A673 (cell line): ENCODE measurements around the gene TOP3B. TPM values are rescaled to one million over a fixed set of nuclear protein-coding genes. Genes with fewer than 3 reads are reported as not detected.

Experiments
- BruUV-seq: library from RNA; stranded (reverse); fragments of 400-500 nt; replicated peaks from 2 replicates; lab custom pipeline; 2021; lab: Mats Ljungman, UMichigan
- CTCF ChIA-PET: fragments of 300-600 bp; sonication (Branson Sonifier 250); formaldehyde crosslinking; loops from one replicate; lab custom pipeline; 2022; ENCODE audit warnings: antibody characterized with exemption; lab: Charles Lee
- POLR2A ChIA-PET: fragments of 300-600 bp; sonication (Branson Sonifier 250); formaldehyde crosslinking; loops from one replicate; lab custom pipeline; 2022; ENCODE audit warnings: antibody characterized with exemption; ENCODE audit not compliant: low non-redundant PET; lab: Charles Lee
- DNase-seq: peaks from one replicate; pipeline ENCODE4 v3.0.0-alpha.2; 2015; ENCODE audit warnings: low spot score
- H3K27ac ChIP-seq: fragments of 200-600 bp; sonication (generic); 2 replicates; pipeline ENCODE4 v1.5.1; 2016; ENCODE audit warnings: mixed run types, low read depth, mild to moderate bottlenecking, mixed read lengths, antibody characterized with exemption, low read length; ENCODE audit not compliant: poor library complexity, severe bottlenecking
- H3K27me3 ChIP-seq: fragments of 200-600 bp; sonication (generic); replicated peaks from 2 replicates; pipeline ENCODE4 v1.6.1; 2017; ENCODE audit warnings: mixed run types, low read depth, mild to moderate bottlenecking, mixed read lengths, antibody characterized with exemption, low read length; ENCODE audit not compliant: insufficient read depth, poor library complexity
- H3K36me3 ChIP-seq: fragments of 200-600 bp; sonication (generic); 2 replicates; pipeline ENCODE4 v1.6.1; 2016; ENCODE audit warnings: mixed run types, mild to moderate bottlenecking, mixed read lengths, antibody characterized with exemption, low read length; ENCODE audit not compliant: insufficient read depth, poor library complexity, severe bottlenecking
- H3K4me1 ChIP-seq: fragments of 200-600 bp; sonication (generic); 2 replicates; pipeline ENCODE4 v1.6.1; 2017; ENCODE audit warnings: mixed run types, mild to moderate bottlenecking, mixed read lengths, antibody characterized with exemption, low read length; ENCODE audit not compliant: insufficient read depth, poor library complexity, severe bottlenecking
- H3K4me3 ChIP-seq: fragments of 200-600 bp; sonication (generic); 2 replicates; pipeline ENCODE4 v1.5.1; 2016; ENCODE audit warnings: low read depth, mixed run types, mild to moderate bottlenecking, mixed read lengths, low read length; ENCODE audit not compliant: poor library complexity, severe bottlenecking
- H3K9me3 ChIP-seq: fragments of 200-600 bp; sonication (generic); 2 replicates; pipeline ENCODE4 v1.6.1; 2016; ENCODE audit warnings: mixed run types, low read depth, mild to moderate bottlenecking, mixed read lengths, antibody characterized with exemption, low read length; ENCODE audit not compliant: poor library complexity, severe bottlenecking
- CTCF ChIP-seq: fragments of 300-800, 200-600 bp; sonication (generic); conservative IDR thresholded peaks from 2 replicates; pipeline ENCODE4 v1.5.1; 2017; ENCODE audit warnings: low read depth, mild to moderate bottlenecking, antibody characterized with exemption, low read length, moderate library complexity, mixed read lengths
- EZH2 ChIP-seq: fragments of 200-600 bp; sonication (generic); IDR thresholded peaks from 2 replicates; pipeline ENCODE4 v1.6.1; 2017; ENCODE audit warnings: borderline replicate concordance, low read depth, mild to moderate bottlenecking, mixed read lengths, antibody characterized with exemption, low read length; ENCODE audit not compliant: poor library complexity, severe bottlenecking
- intact Hi-C: fragments of 100-400 bp; cut with micrococcal nuclease; formaldehyde crosslinking; loops from one replicate; pipeline ENCODE4 v1.10.0; 2022; ENCODE audit not compliant: unreplicated experiment
- total RNA-seq: library from RNA; stranded (reverse); gene quantifications from 2 replicates; pipeline ENCODE4 v1.2.3, GENCODE V29; 2021

The TOP3B gene
- total RNA-seq, 1 experiment from 2014 or later, result 60.2 TPM

- ChIA-PET POLR2A (no interaction called here), CTCF (interaction anchor here (0.7 to 1.1 kb wide), 7 partner anchors 11 to 477 kb away, joined by 3 to 5 read pairs (median 3); partner anchors contain the start of genes PPM1F and TOP3B)
- Histone ChIP-seq H3K27ac (no peak overlapping the region), H3K9me3 (no peaks in the 10 kb centered on the region), H3K4me3 (no peak overlapping the region), H3K4me1 (no peaks in the 10 kb centered on the region), H3K36me3 (peaks cover 61% of the 10 kb centered on the region), H3K27me3 (no peaks in the 10 kb centered on the region)
- no peak for TF ChIP-seq EZH2
- TF ChIP-seq CTCF, result no peak
- DNase-seq, result no peak
- intact Hi-C loops, result no loop called here
- no TSS peak for BruUV-seq
These were observed 10.7 kb downstream of the TOP3B start for GRCh38 chr22:21971858-21972275.

GRCh38 chr22:21970800-21971617 is 11.6 kb downstream of the TOP3B start:
- BruUV-seq, result no TSS peak
- CTCF ChIA-PET, result interaction anchor here (0.6 kb wide), 2 partner anchors 19 to 90 kb away, joined by 3 read pairs; no protein-coding TSS in a partner anchor

More at GRCh38 chr22:21970800-21971617, 11.6 kb downstream of the TOP3B start:
- H3K9me3 ChIP-seq, result no peaks in the 10 kb centered on the region
- peak overlapping the region; percentile 23 for H3K27ac ChIP-seq
- no peaks in the 10 kb centered on the region for H3K27me3 ChIP-seq
- peaks cover 69% of the 10 kb centered on the region for H3K36me3 ChIP-seq
- no peak for DNase-seq
- H3K4me3 ChIP-seq, result no peak overlapping the region
- intact Hi-C loops, result no loop called here
- TF ChIP-seq CTCF, result no peak
- TF ChIP-seq EZH2, result no peak
- no peaks in the 10 kb centered on the region for H3K4me1 ChIP-seq
- POLR2A ChIA-PET, result no interaction called here
